Hepatocyte (in vitro differentiated cells): ENCODE results near the gene TH. TPM values are rescaled to one million over a fixed set of nuclear protein-coding genes. Genes with fewer than 3 reads are reported as not detected.
"Not testable (repeated sequence)": the region's sequence is repeated elsewhere in the genome, so short reads cannot be mapped to it uniquely, and the experiment has no call there.

Experiments
- DNase-seq: peaks from one replicate; pipeline ENCODE4 v3.0.0-alpha.2; 2016; ENCODE audit warnings: low spot score
- H2AFZ ChIP-seq: fragments of 200-600 bp; sonication (generic); 2 replicates; pipeline ENCODE4 v1.6.0; 2016; ENCODE audit warnings: antibody characterized with exemption, mild to moderate bottlenecking
- H3K27ac ChIP-seq: fragments of 200-600 bp; sonication (generic); 2 replicates; pipeline ENCODE4 v1.5.1; 2016; ENCODE audit warnings: mild to moderate bottlenecking
- H3K27me3 ChIP-seq: fragments of 200-600 bp; sonication (generic); 2 replicates; pipeline ENCODE4 v1.6.1; 2016
- H3K36me3 ChIP-seq: fragments of 200-600 bp; sonication (generic); replicated peaks from 2 replicates; pipeline ENCODE4 v1.5.1; 2016; ENCODE audit warnings: low read depth; ENCODE audit not compliant: insufficient read depth
- H3K4me1 ChIP-seq: fragments of 200-600 bp; sonication (generic); 2 replicates; pipeline ENCODE4 v1.5.1; 2016; ENCODE audit warnings: mild to moderate bottlenecking, moderate library complexity; ENCODE audit not compliant: insufficient read depth
- H3K4me2 ChIP-seq: fragments of 200-600 bp; sonication (generic); 2 replicates; pipeline ENCODE4 v1.6.0; 2016
- H3K4me3 ChIP-seq: fragments of 200-600 bp; sonication (generic); 2 replicates; pipeline ENCODE4 v1.5.1; 2016; ENCODE audit warnings: mild to moderate bottlenecking
- H3K79me2 ChIP-seq: fragments of 200-600 bp; sonication (generic); 2 replicates; pipeline ENCODE4 v1.6.0; 2017; ENCODE audit warnings: mild to moderate bottlenecking
- H3K9me2 ChIP-seq: fragments of 200-600 bp; sonication (generic); replicated peaks from 2 replicates; pipeline ENCODE4 v1.6.0; 2017; ENCODE audit warnings: mild to moderate bottlenecking; ENCODE audit not compliant: insufficient read depth
- H3K9me3 ChIP-seq: fragments of 200-600 bp; sonication (generic); 2 replicates; pipeline ENCODE4 v1.5.1; 2016; ENCODE audit warnings: low read depth, mild to moderate bottlenecking
- H4K20me1 ChIP-seq: fragments of 200-600 bp; sonication (generic); 2 replicates; pipeline ENCODE4 v1.6.0; 2016; ENCODE audit warnings: mild to moderate bottlenecking; ENCODE audit not compliant: insufficient read depth, poor library complexity, severe bottlenecking
- CTCF ChIP-seq: fragments of 200-600 bp; sonication (generic); IDR thresholded peaks from 2 replicates; pipeline ENCODE4 v1.5.1; 2016; ENCODE audit warnings: antibody characterized with exemption, mild to moderate bottlenecking; ENCODE audit not compliant: poor library complexity
- EZH2 ChIP-seq: fragments of 200-600 bp; sonication (generic); IDR thresholded peaks from 2 replicates; pipeline ENCODE4 v1.6.1; 2016; ENCODE audit warnings: antibody characterized with exemption, mild to moderate bottlenecking, borderline replicate concordance
- EZH2phosphoT487 ChIP-seq: fragments of 200-600 bp; sonication (generic); IDR thresholded peaks from one replicate; pipeline ENCODE4 v1.6.1; 2018; ENCODE audit warnings: antibody characterized with exemption, mild to moderate bottlenecking, low read depth, moderate library complexity; ENCODE audit not compliant: unreplicated experiment, severe bottlenecking
- WGBS: methylation state at CpG from one replicate; pipeline ENCODE4 v1.1.6; 2016; ENCODE audit warnings: low lambda C conversion rate; ENCODE audit errors: missing lambda C conversion rate; 5-methylcytosine and 5-hydroxymethylcytosine counted together
- polyA plus RNA-seq: library from polyadenylated mRNA; unstranded; fragments of >200 nt; fragmentation: Nextera tagmentation; extraction: Ambion mirVana; gene quantifications from 2 replicates; pipeline ENCODE4 v1.2.1, GENCODE V29; 2016
- total RNA-seq: library from RNA; depleted of rRNA; stranded (reverse); fragments of >200 nt; gene quantifications from 2 replicates; pipeline ENCODE4 v1.2.3, GENCODE V29; 2014

Gene TH
- total and polyA plus RNA-seq, 2 experiments from 2014 or later = 2.6 to 15.3 TPM

DNA sequence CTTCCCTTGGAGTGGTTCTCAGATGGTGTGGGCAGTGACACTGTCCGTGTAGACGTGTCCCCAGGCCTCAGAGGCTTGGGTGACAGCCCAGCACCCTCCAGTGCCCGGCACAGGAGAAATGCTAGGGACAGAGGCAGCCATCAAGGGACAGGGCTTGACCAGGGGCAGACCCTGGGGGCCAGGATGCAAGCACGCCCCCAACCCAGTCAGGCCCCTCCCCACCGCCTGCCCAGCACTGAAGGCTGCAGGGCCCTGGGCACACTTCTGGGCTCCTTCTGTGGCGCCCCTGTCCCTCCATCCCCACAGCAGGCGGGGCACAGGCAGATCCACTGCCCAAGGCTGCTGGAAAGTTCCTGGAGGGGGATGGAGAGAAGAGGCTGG, 43.5 kb downstream of the TH start:
- TF ChIP-seq CTCF (no peak), EZH2phosphoT487 (no peak), EZH2 (no peak)
- no peaks in the 10 kb centered on the region for H3K9me2 ChIP-seq
- H3K27ac ChIP-seq = peak overlapping the region; percentile 70
- no peak overlapping the region for H3K4me2 ChIP-seq
- H4K20me1 ChIP-seq = peaks cover 27% of the 10 kb centered on the region
- no peaks in the 10 kb centered on the region for H3K4me1 ChIP-seq
- H3K36me3 ChIP-seq = no peaks in the 10 kb centered on the region
- DNase-seq = no peak
- peaks cover 6% of the 10 kb centered on the region for H3K79me2 ChIP-seq
- no peak overlapping the region for H2AFZ ChIP-seq
- no peaks in the 10 kb centered on the region for H3K9me3 ChIP-seq
- 81% methylated on average over 7 of the region's 7 CpGs for WGBS
- H3K27me3 ChIP-seq = no peaks in the 10 kb centered on the region
- H3K4me3 ChIP-seq = no peak overlapping the region

- no peaks in the 10 kb centered on the region for H3K27me3 ChIP-seq
- no peaks in the 10 kb centered on the region for H3K36me3 ChIP-seq
- no peak overlapping the region for H3K4me3 ChIP-seq
- H3K9me2 ChIP-seq = no peaks in the 10 kb centered on the region
- TF ChIP-seq EZH2phosphoT487 = no peak
- no peak for TF ChIP-seq CTCF
- no peak for TF ChIP-seq EZH2
- H3K4me2 ChIP-seq = no peak overlapping the region
- H3K4me1 ChIP-seq = peaks cover 3% of the 10 kb centered on the region
- no peaks in the 10 kb centered on the region for H3K9me3 ChIP-seq
- DNase-seq = no peak
- WGBS = 58% methylated on average over 8 of the region's 8 CpGs
- H3K79me2 ChIP-seq = peaks cover under 1% of the 10 kb centered on the region
- H3K27ac ChIP-seq = peak overlapping the region; percentile 70
- no peak overlapping the region for H2AFZ ChIP-seq
- H4K20me1 ChIP-seq = peaks cover 22% of the 10 kb centered on the region
These were observed 44.0 kb downstream of the TH start for GRCh38 chr11:2127482-2128129.

DNA sequence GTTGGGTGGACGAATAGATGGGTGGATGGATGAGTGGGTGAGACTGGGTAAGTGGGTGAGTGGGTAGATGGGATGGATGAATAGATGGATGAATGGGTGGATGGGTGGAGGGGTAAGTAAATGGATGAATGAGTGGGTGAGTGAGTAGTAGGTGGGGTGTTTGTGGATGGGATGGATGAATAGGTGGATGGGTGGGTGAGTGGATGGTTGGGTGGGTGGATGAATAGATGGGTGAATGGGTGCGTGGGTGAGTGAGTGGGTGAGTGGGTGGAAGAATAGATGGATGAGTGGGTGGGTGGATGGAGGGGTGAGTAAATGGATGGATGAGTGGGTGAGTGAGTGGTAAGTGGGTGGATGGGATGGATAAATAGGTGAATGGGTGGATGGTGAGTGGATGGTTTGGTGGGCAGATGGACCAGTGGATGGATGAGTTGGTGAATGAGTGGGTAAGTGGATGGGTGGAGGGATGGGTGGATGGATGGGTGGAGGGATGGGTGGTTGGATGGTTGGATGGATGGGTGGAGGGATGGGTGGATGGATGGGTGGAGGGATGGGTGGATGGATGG, 45.0 kb downstream of the TH start:
- Histone ChIP-seq H3K27me3 (no peaks in the 10 kb centered on the region), H3K4me1 (peaks cover 12% of the 10 kb centered on the region), H3K4me3 (no peak overlapping the region), H3K4me2 (no peak overlapping the region), H3K36me3 (no peaks in the 10 kb centered on the region), H3K27ac (no peak overlapping the region), H3K9me3 (no peaks in the 10 kb centered on the region), H3K9me2 (no peaks in the 10 kb centered on the region), H2AFZ (no peak overlapping the region), H3K79me2 (no peaks in the 10 kb centered on the region), H4K20me1 (peaks cover 15% of the 10 kb centered on the region)
- DNase-seq = no peak
- no CpG with 5 or more reads among the region's 2 CpGs for WGBS
- TF ChIP-seq EZH2 (no peak), CTCF (no peak), EZH2phosphoT487 (no peak)

- not testable (repeated sequence) for H3K4me3 ChIP-seq, DNase-seq, H3K27ac ChIP-seq, H2AFZ ChIP-seq, H3K4me2 ChIP-seq, H3K36me3 ChIP-seq, H4K20me1 ChIP-seq, H3K9me3 ChIP-seq, H3K79me2 ChIP-seq, H3K9me2 ChIP-seq, H3K27me3 ChIP-seq
- peaks cover 26% of the 10 kb centered on the region for H3K4me1 ChIP-seq
- 94% methylated on average over 7 of the region's 10 CpGs for WGBS
These were observed 46.7 kb downstream of the TH start for GRCh38 chr11:2124736-2125484.
